Esophagus muscularis mucosa (tissue), 3 donors: ENCODE measurements around the gene SPATA46.

Source experiments
- CTCF ChIP-seq, 3 experiments: fragments of 200-600 bp in 2 of 3; fragments of 450-650 bp in 1 of 3; sonication (generic) in 2 of 3; IDR thresholded peaks; one replicate each; pipeline ENCODE4 v1.5.1; 2017 to 2019; ENCODE audit warnings: antibody characterized with exemption in 3 of 3, mild to moderate bottlenecking in 2 of 3, moderate library complexity in 1 of 3
- EP300 ChIP-seq: sonication (generic); formaldehyde crosslinking; IDR thresholded peaks from one replicate; pipeline ENCODE4 v1.6.1; 2017; ENCODE audit warnings: antibody characterized with exemption

GRCh38 chr1:162369571-162369970 lies 7.1 kb downstream of the SPATA46 start:
- TF ChIP-seq EP300 = no peak
- no peak for TF ChIP-seq CTCF (IDR thresholded peaks at IDR 0.05)
